ENCODE results near the gene SPAG4.

Gene SPAG4

GRCh38 chr20:35654415-35654814 is 38.8 kb downstream of the SPAG4 start:
- Histone ChIP-seq H3K36me3 (replicated peaks in 1 of 2; ENCODE audit: control insufficient read depth in 2 of 2, insufficient read depth in 2 of 2, low read length in 2 of 2) (peaks cover 21 to 96% of the 10 kb centered on the region in 2 donors), H3K18ac (ENCODE audit: low read length) (no peak overlapping the region), H2BK5ac (ENCODE audit: low read length) (no peak overlapping the region), H2BK12ac (ENCODE audit: low read length) (no peak overlapping the region), H3K4me3 (ENCODE audit: low read length in 2 of 2) (no peak overlapping the region), H3K4ac (ENCODE audit: low read length) (no peak overlapping the region), H2BK120ac (ENCODE audit: low read depth, low read length) (no peak overlapping the region), H3K9me3 (replicated peaks in 1 of 2; ENCODE audit: control insufficient read depth in 2 of 2, insufficient read depth in 1 of 2, low read depth in 1 of 2, low read length in 2 of 2) (peaks cover 0 to 17% of the 10 kb centered on the region in 2 donors), H2AK5ac (ENCODE audit: low read depth, low read length) (no peak overlapping the region), H3K27ac (replicated peaks; ENCODE audit: low read length) (no peak overlapping the region), H3K23ac (ENCODE audit: low read depth, low read length, poor library complexity) (no peak overlapping the region), H3K9ac (ENCODE audit: low read depth, low read length, poor library complexity) (no peak overlapping the region), H3K4me2 (ENCODE audit: insufficient read depth, low read length, poor library complexity, severe bottlenecking) (no peak overlapping the region), H4K91ac (ENCODE audit: low read depth, low read length, poor library complexity) (no peak overlapping the region), H3K14ac (ENCODE audit: low read length) (no peak overlapping the region), H3K4me1 (ENCODE audit: control insufficient read depth in 2 of 2, insufficient read depth in 1 of 2, low read depth in 1 of 2, low read length in 2 of 2) (no peaks in the 10 kb centered on the region), H2BK15ac (ENCODE audit: low read length) (no peak overlapping the region), H2AFZ (ENCODE audit: low read length) (no peak overlapping the region), H4K8ac (ENCODE audit: low read depth, low read length) (no peak overlapping the region), H3K79me1 (ENCODE audit: low read depth, low read length) (peaks cover 12% of the 10 kb centered on the region), H3K27me3 (ENCODE audit: control insufficient read depth in 3 of 3, insufficient read depth in 3 of 3, low read depth in 1 of 3, low read length in 3 of 3) (no peaks in the 10 kb centered on the region)
- no CpG with 5 or more reads among the region's 9 CpGs for WGBS, 2 donors (ENCODE audit: extremely low coverage in 2 of 2, insufficient read length in 2 of 2, insufficient replicate concordance in 1 of 2)
- no peak for DNase-seq (ENCODE audit: low spot score)

GRCh38 chr20:35657271-35657670 is 41.6 kb downstream of the SPAG4 start:
- Histone ChIP-seq H3K9me3 (replicated peaks in 1 of 2; ENCODE audit: control insufficient read depth in 2 of 2, insufficient read depth in 1 of 2, low read depth in 1 of 2, low read length in 2 of 2) (peaks cover 0 to 24% of the 10 kb centered on the region in 2 donors), H2AFZ (ENCODE audit: low read length) (no peak overlapping the region), H2BK120ac (ENCODE audit: low read depth, low read length) (no peak overlapping the region), H3K79me1 (ENCODE audit: low read depth, low read length) (peaks cover 12% of the 10 kb centered on the region), H3K9ac (ENCODE audit: low read depth, low read length, poor library complexity) (no peak overlapping the region), H3K27ac (replicated peaks; ENCODE audit: low read length) (no peak overlapping the region), H2BK15ac (ENCODE audit: low read length) (no peak overlapping the region), H2BK5ac (ENCODE audit: low read length) (no peak overlapping the region), H3K23ac (ENCODE audit: low read depth, low read length, poor library complexity) (no peak overlapping the region), H3K4me2 (ENCODE audit: insufficient read depth, low read length, poor library complexity, severe bottlenecking) (no peak overlapping the region), H3K4me1 (ENCODE audit: control insufficient read depth in 2 of 2, insufficient read depth in 1 of 2, low read depth in 1 of 2, low read length in 2 of 2) (peaks cover 0 to 2% of the 10 kb centered on the region in 2 donors), H3K4me3 (ENCODE audit: low read length in 2 of 2) (no peak overlapping the region), H2BK12ac (ENCODE audit: low read length) (no peak overlapping the region), H3K18ac (ENCODE audit: low read length) (no peak overlapping the region), H2AK5ac (ENCODE audit: low read depth, low read length) (no peak overlapping the region), H3K4ac (ENCODE audit: low read length) (no peak overlapping the region), H3K14ac (ENCODE audit: low read length) (no peak overlapping the region), H4K91ac (ENCODE audit: low read depth, low read length, poor library complexity) (no peak overlapping the region), H3K36me3 (replicated peaks in 1 of 2; ENCODE audit: control insufficient read depth in 2 of 2, insufficient read depth in 2 of 2, low read length in 2 of 2) (peaks cover 21 to 68% of the 10 kb centered on the region in 2 donors), H3K27me3 (ENCODE audit: control insufficient read depth in 3 of 3, insufficient read depth in 3 of 3, low read depth in 1 of 3, low read length in 3 of 3) (no peaks in the 10 kb centered on the region), H4K8ac (ENCODE audit: low read depth, low read length) (no peak overlapping the region)
- WGBS, 2 donors (ENCODE audit: extremely low coverage in 2 of 2, insufficient read length in 2 of 2, insufficient replicate concordance in 1 of 2): no CpG with 5 or more reads among the region's 1 CpG
- DNase-seq (ENCODE audit: low spot score): no peak

- no peak overlapping the region for H3K9ac ChIP-seq (ENCODE audit: low read depth, low read length, poor library complexity)
- H3K4me1 ChIP-seq (ENCODE audit: control insufficient read depth in 2 of 2, insufficient read depth in 1 of 2, low read depth in 1 of 2, low read length in 2 of 2): peaks cover 3 to 7% of the 10 kb centered on the region in 2 donors
- no peak overlapping the region for H3K4me3 ChIP-seq (ENCODE audit: low read length in 2 of 2)
- H2AK5ac ChIP-seq (ENCODE audit: low read depth, low read length): no peak overlapping the region
- no CpG with 5 or more reads among the region's 10 CpGs for whole genome bisulfite sequencing, 2 donors (ENCODE audit: extremely low coverage in 2 of 2, insufficient read length in 2 of 2, insufficient replicate concordance in 1 of 2)
- no peak overlapping the region for H4K8ac ChIP-seq (ENCODE audit: low read depth, low read length)
- no peaks in the 10 kb centered on the region for H3K27me3 ChIP-seq (ENCODE audit: control insufficient read depth in 3 of 3, insufficient read depth in 3 of 3, low read depth in 1 of 3, low read length in 3 of 3)
- H3K14ac ChIP-seq (ENCODE audit: low read length): no peak overlapping the region
- no peak overlapping the region for H3K4ac ChIP-seq (ENCODE audit: low read length)
- no peak overlapping the region for H2BK15ac ChIP-seq (ENCODE audit: low read length)
- H2BK120ac ChIP-seq (ENCODE audit: low read depth, low read length): no peak overlapping the region
- H3K36me3 ChIP-seq (replicated peaks in 1 of 2; ENCODE audit: control insufficient read depth in 2 of 2, insufficient read depth in 2 of 2, low read length in 2 of 2): peaks cover 0 to 41% of the 10 kb centered on the region in 2 donors
- DNase-seq (ENCODE audit: low spot score): no peak
- H3K4me2 ChIP-seq (ENCODE audit: insufficient read depth, low read length, poor library complexity, severe bottlenecking): no peak overlapping the region
- H2BK12ac ChIP-seq (ENCODE audit: low read length): no peak overlapping the region
- no peak overlapping the region for H4K91ac ChIP-seq (ENCODE audit: low read depth, low read length, poor library complexity)
- H2BK5ac ChIP-seq (ENCODE audit: low read length): no peak overlapping the region
- H2AFZ ChIP-seq (ENCODE audit: low read length): no peak overlapping the region
- H3K23ac ChIP-seq (ENCODE audit: low read depth, low read length, poor library complexity): no peak overlapping the region
- no peak overlapping the region for H3K27ac ChIP-seq (replicated peaks; ENCODE audit: low read length)
- H3K9me3 ChIP-seq (replicated peaks in 1 of 2; ENCODE audit: control insufficient read depth in 2 of 2, insufficient read depth in 1 of 2, low read depth in 1 of 2, low read length in 2 of 2): peaks cover 0 to 17% of the 10 kb centered on the region in 2 donors
- no peaks in the 10 kb centered on the region for H3K79me1 ChIP-seq (ENCODE audit: low read depth, low read length)
- H3K18ac ChIP-seq (ENCODE audit: low read length): no peak overlapping the region
Observed at GRCh38 chr20:35660122-35660937, 44.7 kb downstream of the SPAG4 start.

GRCh38 chr20:35661053-35661452 is 45.4 kb downstream of the SPAG4 start:
- Histone ChIP-seq H3K4me3 (ENCODE audit: low read length in 2 of 2) (no peak overlapping the region), H3K14ac (ENCODE audit: low read length) (no peak overlapping the region), H3K4ac (ENCODE audit: low read length) (no peak overlapping the region), H2BK5ac (ENCODE audit: low read length) (no peak overlapping the region), H3K4me1 (ENCODE audit: control insufficient read depth in 2 of 2, insufficient read depth in 1 of 2, low read depth in 1 of 2, low read length in 2 of 2) (peaks cover 3 to 7% of the 10 kb centered on the region in 2 donors), H3K9me3 (replicated peaks in 1 of 2; ENCODE audit: control insufficient read depth in 2 of 2, insufficient read depth in 1 of 2, low read depth in 1 of 2, low read length in 2 of 2) (peaks cover 0 to 16% of the 10 kb centered on the region in 2 donors), H2AK5ac (ENCODE audit: low read depth, low read length) (no peak overlapping the region), H4K91ac (ENCODE audit: low read depth, low read length, poor library complexity) (no peak overlapping the region), H4K8ac (ENCODE audit: low read depth, low read length) (no peak overlapping the region), H2BK120ac (ENCODE audit: low read depth, low read length) (no peak overlapping the region), H3K4me2 (ENCODE audit: insufficient read depth, low read length, poor library complexity, severe bottlenecking) (no peak overlapping the region), H2AFZ (ENCODE audit: low read length) (no peak overlapping the region), H3K9ac (ENCODE audit: low read depth, low read length, poor library complexity) (no peak overlapping the region), H3K27ac (replicated peaks; ENCODE audit: low read length) (no peak overlapping the region), H2BK15ac (ENCODE audit: low read length) (no peak overlapping the region), H2BK12ac (ENCODE audit: low read length) (no peak overlapping the region), H3K18ac (ENCODE audit: low read length) (no peak overlapping the region), H3K27me3 (ENCODE audit: control insufficient read depth in 3 of 3, insufficient read depth in 3 of 3, low read depth in 1 of 3, low read length in 3 of 3) (no peaks in the 10 kb centered on the region), H3K36me3 (replicated peaks in 1 of 2; ENCODE audit: control insufficient read depth in 2 of 2, insufficient read depth in 2 of 2, low read length in 2 of 2) (peaks cover 0 to 34% of the 10 kb centered on the region in 2 donors), H3K23ac (ENCODE audit: low read depth, low read length, poor library complexity) (no peak overlapping the region), H3K79me1 (ENCODE audit: low read depth, low read length) (no peaks in the 10 kb centered on the region)
- DNase-seq (ENCODE audit: low spot score): no peak
- no CpG with 5 or more reads among the region's 2 CpGs for WGBS, 2 donors (ENCODE audit: extremely low coverage in 2 of 2, insufficient read length in 2 of 2, insufficient replicate concordance in 1 of 2)

Measured in neuronal stem cell (in vitro differentiated cells).